HL-60 (cell line): ENCODE results near the gene ARFIP2.

Source experiments
- DNase-seq, 2 experiments: peaks; one replicate each; pipeline ENCODE4 v3.0.0-alpha.2; 2010 to 2020; ENCODE audit warnings: low read depth in 1 of 2, low spot score in 1 of 2
- H3K27ac ChIP-seq: fragments of 250-450 bp; sonication (Bioruptor Pico); replicated peaks from 2 replicates; pipeline ENCODE4 v1.5.1; 2020; ENCODE audit warnings: mild to moderate bottlenecking, moderate library complexity
- H3K27me3 ChIP-seq: fragments of 250-450 bp; sonication (Bioruptor Pico); 2 replicates; pipeline ENCODE4 v1.5.1; 2021; ENCODE audit warnings: mild to moderate bottlenecking, moderate library complexity; ENCODE audit not compliant: insufficient read depth, poor library complexity, severe bottlenecking
- H3K4me3 ChIP-seq: replicated peaks from 2 replicates; pipeline ENCODE4 v1.5.1; 2011; ENCODE audit warnings: mild to moderate bottlenecking, control low read depth, low read length; ENCODE audit not compliant: insufficient read depth
- CTCF ChIP-seq: IDR thresholded peaks from one replicate; pipeline ENCODE4 v1.5.1; 2011; ENCODE audit warnings: low read length, control low read depth, inconsistent platforms; ENCODE audit not compliant: insufficient read depth
- GABPA ChIP-seq: IDR thresholded peaks from 2 replicates; pipeline ENCODE4 v1.6.1; 2012; ENCODE audit warnings: low read depth
- POLR2AphosphoS5 ChIP-seq: IDR thresholded peaks from 2 replicates; pipeline ENCODE4 v1.6.1; 2012; ENCODE audit warnings: low read depth
- REST ChIP-seq: IDR thresholded peaks from 2 replicates; pipeline ENCODE4 v1.6.1; 2012; ENCODE audit warnings: low read depth; ENCODE audit not compliant: insufficient replicate concordance
- SPI1 ChIP-seq: IDR thresholded peaks from 2 replicates; pipeline ENCODE4 v1.6.1; 2012; ENCODE audit warnings: low read depth, mild to moderate bottlenecking, borderline replicate concordance

The ARFIP2 gene

GRCh38 chr11:6505577-6506240, 24.6 kb upstream of the ARFIP2 start:
- H3K27me3 ChIP-seq = no peaks in the 10 kb centered on the region
- H3K4me3 ChIP-seq = no peak overlapping the region
- peak in 1 of 2 experiments; percentile 34 for DNase-seq
- TF ChIP-seq CTCF (peak; percentile 81), REST (no peak)
- no peak overlapping the region for H3K27ac ChIP-seq

- Histone ChIP-seq H3K27ac (no peak overlapping the region), H3K4me3 (no peak overlapping the region), H3K27me3 (no peaks in the 10 kb centered on the region)
- DNase-seq = no peak
- TF ChIP-seq REST (no peak), POLR2AphosphoS5 (no peak), SPI1 (no peak), GABPA (no peak), CTCF (no peak)
Measured at GRCh38 chr11:6504166-6504565, 23.0 kb upstream of the ARFIP2 start.

- DNase-seq = no peak
- no peak overlapping the region for H3K27ac ChIP-seq
- TF ChIP-seq GABPA (no peak), POLR2AphosphoS5 (no peak), REST (no peak), SPI1 (no peak), CTCF (no peak)
- H3K27me3 ChIP-seq = no peaks in the 10 kb centered on the region
- no peak overlapping the region for H3K4me3 ChIP-seq
Measured at GRCh38 chr11:6502382-6502781, 21.3 kb upstream of the ARFIP2 start.
